HG03045 (cell line): ENCODE results near the gene ST6GAL2.

Experiments
- ATAC-seq: cut with Tn5 transposase; IDR thresholded peaks from one replicate; pipeline ENCODE4 v1.9.1; 2021; ENCODE audit warnings: mild to moderate bottlenecking, moderate library complexity; ENCODE audit not compliant: unreplicated experiment

Gene ST6GAL2

GRCh38 chr2:106864051-106864450 is 21.9 kb downstream of the ST6GAL2 start:
- ATAC-seq = no peak

- ATAC-seq = no peak
Observed at GRCh38 chr2:106863387-106863786, 22.6 kb downstream of the ST6GAL2 start.

- ATAC-seq = no peak
Observed at GRCh38 chr2:106859498-106859897, 26.5 kb downstream of the ST6GAL2 start.

- ATAC-seq = no peak
Observed at GRCh38 chr2:106858810-106859209, 27.2 kb downstream of the ST6GAL2 start.

- ATAC-seq = no peak
Observed at GRCh38 chr2:106857882-106858478, 28.0 kb downstream of the ST6GAL2 start.

- no peak for ATAC-seq
Observed at GRCh38 chr2:106853631-106854030, 32.3 kb downstream of the ST6GAL2 start.

GRCh38 chr2:106851881-106852501 is 34.0 kb downstream of the ST6GAL2 start:
- no peak for ATAC-seq

- ATAC-seq = no peak
Observed at GRCh38 chr2:106851087-106851874, 34.7 kb downstream of the ST6GAL2 start.

- no peak for ATAC-seq
Observed at GRCh38 chr2:106849253-106849652, 36.7 kb downstream of the ST6GAL2 start.

GRCh38 chr2:106847366-106847765 is 38.6 kb downstream of the ST6GAL2 start:
- ATAC-seq = no peak

GRCh38 chr2:106845716-106846115 is 40.3 kb downstream of the ST6GAL2 start:
- ATAC-seq = no peak

- no peak for ATAC-seq
Observed at GRCh38 chr2:106843910-106844250, 42.1 kb downstream of the ST6GAL2 start.

GRCh38 chr2:106843001-106843909 is 42.7 kb downstream of the ST6GAL2 start:
- ATAC-seq = no peak

- no peak for ATAC-seq
Observed at GRCh38 chr2:106841886-106842645, 43.9 kb downstream of the ST6GAL2 start.

GRCh38 chr2:106840818-106841217 is 45.1 kb downstream of the ST6GAL2 start:
- ATAC-seq = no peak

- ATAC-seq = no peak
Observed at GRCh38 chr2:106839849-106840595, 45.9 kb downstream of the ST6GAL2 start.

GRCh38 chr2:106833256-106833655 is 52.7 kb downstream of the ST6GAL2 start:
- no peak for ATAC-seq

- no peak for ATAC-seq
Observed at GRCh38 chr2:106831816-106832569, 54.0 kb downstream of the ST6GAL2 start.

- ATAC-seq = no peak
Observed at GRCh38 chr2:106831241-106831640, 54.7 kb downstream of the ST6GAL2 start.
